ENCODE results near the gene ISCU. TPM values are rescaled to one million over a fixed set of nuclear protein-coding genes. Genes with fewer than 3 reads are reported as not detected.

ISCU gene
- total and polyA plus RNA-seq, 2 donors (not counting 3 experiments of a cell fraction or from before 2014, with no cell fraction given) = 74.8 to 78.6 TPM

DNA sequence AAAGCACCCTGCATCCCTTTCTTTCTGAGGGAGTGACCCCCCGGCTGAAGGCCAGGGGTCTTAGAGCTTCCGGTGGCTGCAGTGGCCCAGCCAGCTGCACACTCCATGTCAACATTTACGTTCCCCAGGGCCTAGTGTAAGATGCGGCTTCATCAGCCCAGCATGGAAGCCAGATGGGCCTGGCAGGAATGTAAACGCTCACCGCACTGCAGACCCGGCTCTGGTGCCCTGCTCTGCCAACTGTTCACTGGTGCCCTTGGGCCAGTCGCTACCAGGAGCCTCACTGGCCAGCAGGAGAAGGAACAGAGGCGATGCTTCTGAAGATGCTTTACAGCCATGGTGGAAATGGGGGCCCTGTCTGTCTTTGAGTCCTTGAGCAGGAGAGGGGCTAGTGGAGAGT, 44.1 kb downstream of the ISCU start:
- intact Hi-C loops (cut with micrococcal nuclease) = no loop called here
- Histone ChIP-seq H3K27me3 (ENCODE audit: control insufficient read depth in 2 of 2, insufficient read depth in 2 of 2, low read length in 2 of 2) (no peaks in the 10 kb centered on the region), H3K9me1 (replicated peaks; ENCODE audit: control insufficient read depth, extremely low read depth, insufficient read depth, low read length) (no peaks in the 10 kb centered on the region), H3K9me3 (replicated peaks; ENCODE audit: control insufficient read depth, insufficient read depth, low read length) (no peaks in the 10 kb centered on the region), H3K36me3 (ENCODE audit: control insufficient read depth in 2 of 2, extremely low read depth in 1 of 2, insufficient read depth in 2 of 2, low read length in 2 of 2) (no peaks in the 10 kb centered on the region), H3K4me3 (replicated peaks in 1 of 3; ENCODE audit: insufficient read depth in 1 of 3, low read depth in 1 of 3, low read length in 3 of 3) (no peak overlapping the region), H2AFZ (ENCODE audit: low read depth, low read length) (no peak overlapping the region), H3K27ac (ENCODE audit: insufficient read depth, low read depth, low read length) (no peak overlapping the region), H3K9ac (replicated peaks; ENCODE audit: extremely low read depth, insufficient read depth, low read length) (no peak overlapping the region), H3K4me1 (ENCODE audit: control insufficient read depth, extremely low read depth, insufficient read depth, low read length) (no peaks in the 10 kb centered on the region), H3K79me2 (ENCODE audit: control insufficient read depth, insufficient read depth, low read length) (no peaks in the 10 kb centered on the region), H3K4me2 (ENCODE audit: insufficient read depth, low read length) (no peak overlapping the region), H4K20me1 (replicated peaks; ENCODE audit: control insufficient read depth, extremely low read depth, insufficient read depth, low read length) (no peaks in the 10 kb centered on the region)
- ChIA-PET POLR2A (no interaction called here), CTCF (interaction anchor here (1.6 kb wide), 1 partner anchor 9 kb away, joined by 3 read pairs; no protein-coding TSS in a partner anchor)
- FAIRE-seq (no peak), DNase-seq (ENCODE audit: low read depth, low spot score) (no peak)
- dilution Hi-C loops (cut with MboI; ENCODE audit: extremely low pct_ligation_motif_present, low sequenced_read_pairs) = no loop called here
- no TSS peak for BruUV-seq (replicated peaks)
- TF ChIP-seq EZH2 (IDR thresholded peaks at IDR 0.05; ENCODE audit: borderline replicate concordance, low read depth, low read length, severe bottlenecking) = no peak
- no peak for TF ChIP-seq GATA2 (IDR thresholded peaks at IDR 0.05; ENCODE audit: insufficient read depth, insufficient read length, low read depth, low read length)
- TF ChIP-seq MYC (IDR thresholded peaks at IDR 0.05; ENCODE audit: low read depth, low read length) = no peak
- TF ChIP-seq, protein P1, sequence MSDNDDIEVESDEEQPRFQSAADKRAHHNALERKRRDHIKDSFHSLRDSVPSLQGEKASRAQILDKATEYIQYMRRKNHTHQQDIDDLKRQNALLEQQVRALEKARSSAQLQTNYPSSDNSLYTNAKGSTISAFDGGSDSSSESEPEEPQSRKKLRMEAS (IDR thresholded peaks at IDR 0.05; ENCODE audit: insufficient read depth, insufficient read length) = no peak
- TF ChIP-seq, protein P2, sequence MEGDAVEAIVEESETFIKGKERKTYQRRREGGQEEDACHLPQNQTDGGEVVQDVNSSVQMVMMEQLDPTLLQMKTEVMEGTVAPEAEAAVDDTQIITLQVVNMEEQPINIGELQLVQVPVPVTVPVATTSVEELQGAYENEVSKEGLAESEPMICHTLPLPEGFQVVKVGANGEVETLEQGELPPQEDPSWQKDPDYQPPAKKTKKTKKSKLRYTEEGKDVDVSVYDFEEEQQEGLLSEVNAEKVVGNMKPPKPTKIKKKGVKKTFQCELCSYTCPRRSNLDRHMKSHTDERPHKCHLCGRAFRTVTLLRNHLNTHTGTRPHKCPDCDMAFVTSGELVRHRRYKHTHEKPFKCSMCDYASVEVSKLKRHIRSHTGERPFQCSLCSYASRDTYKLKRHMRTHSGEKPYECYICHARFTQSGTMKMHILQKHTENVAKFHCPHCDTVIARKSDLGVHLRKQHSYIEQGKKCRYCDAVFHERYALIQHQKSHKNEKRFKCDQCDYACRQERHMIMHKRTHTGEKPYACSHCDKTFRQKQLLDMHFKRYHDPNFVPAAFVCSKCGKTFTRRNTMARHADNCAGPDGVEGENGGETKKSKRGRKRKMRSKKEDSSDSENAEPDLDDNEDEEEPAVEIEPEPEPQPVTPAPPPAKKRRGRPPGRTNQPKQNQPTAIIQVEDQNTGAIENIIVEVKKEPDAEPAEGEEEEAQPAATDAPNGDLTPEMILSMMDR (IDR thresholded peaks at IDR 0.05; ENCODE audit: extremely low read depth in 1 of 2, insufficient read depth in 1 of 2, low read depth in 1 of 2, low read length in 2 of 2) = no peak
